Esophagus muscularis mucosa (tissue), 4 donors: ENCODE data around the gene ABCC3. TPM values are rescaled to one million over a fixed set of nuclear protein-coding genes. Genes with fewer than 3 reads are reported as not detected.

Source experiments
- DNase-seq: peaks from one replicate; pipeline ENCODE4 v3.0.0-alpha.2; 2017; ENCODE audit errors: extremely low spot score
- H3K27ac ChIP-seq, 4 donors: fragments of 200-600 bp; sonication (generic); replicated peaks in 1 of 4; 1 replicate in 3 of 4; 2 replicates in 1 of 4; pipeline ENCODE4 v1.5.1; 2016 to 2019; ENCODE audit warnings: mild to moderate bottlenecking in 1 of 4
- H3K27me3 ChIP-seq, 4 donors: fragments of 200-600 bp; sonication (generic); one replicate each; pipeline versions ENCODE4 v1.5.1 to v1.6.0; 2016 to 2019
- H3K36me3 ChIP-seq, 4 donors: fragments of 200-600 bp; sonication (generic); one replicate each; pipeline ENCODE4 v1.5.1; 2016 to 2019
- H3K4me1 ChIP-seq, 4 donors: fragments of 200-600 bp; sonication (generic); one replicate each; pipeline ENCODE4 v1.5.1; 2016 to 2019
- H3K4me3 ChIP-seq, 4 donors: fragments of 200-600 bp; sonication (generic); 1 replicate in 2 of 4; 2 replicates in 2 of 4; pipeline ENCODE4 v1.5.1; 2016 to 2019; ENCODE audit warnings: mild to moderate bottlenecking in 4 of 4, moderate library complexity in 1 of 4
- H3K9me3 ChIP-seq, 4 donors: fragments of 200-600 bp; sonication (generic); 1 replicate in 3 of 4; 2 replicates in 1 of 4; pipeline ENCODE4 v1.5.1; 2016 to 2019
- CTCF ChIP-seq, 3 experiments: fragments of 200-600 bp in 2 of 3; fragments of 450-650 bp in 1 of 3; sonication (generic) in 2 of 3; IDR thresholded peaks; one replicate each; pipeline ENCODE4 v1.5.1; 2017 to 2019; ENCODE audit warnings: antibody characterized with exemption in 3 of 3, mild to moderate bottlenecking in 2 of 3, moderate library complexity in 1 of 3
- EP300 ChIP-seq: sonication (generic); formaldehyde crosslinking; IDR thresholded peaks from one replicate; pipeline ENCODE4 v1.6.1; 2017; ENCODE audit warnings: antibody characterized with exemption
- POLR2A ChIP-seq: fragments of 450-650 bp; IDR thresholded peaks from one replicate; pipeline ENCODE4 v1.6.1; 2017; ENCODE audit warnings: antibody characterized with exemption, moderate library complexity, mild to moderate bottlenecking, low read depth
- POLR2AphosphoS5 ChIP-seq, 2 donors: sonication (generic); formaldehyde crosslinking; IDR thresholded peaks; one replicate each; pipeline ENCODE4 v1.6.1; 2017; ENCODE audit warnings: antibody characterized with exemption in 2 of 2
- WGBS: methylation state at CpG from one replicate; pipeline ENCODE4 v1.1.5; 2018; 5-methylcytosine and 5-hydroxymethylcytosine counted together
- intact Hi-C: fragments of 100-400 bp; cut with DNase I; formaldehyde crosslinking; loops from one replicate; pipeline ENCODE4 v1.15.1; 2023
- total RNA-seq, 4 donors: library from RNA; depleted of rRNA; stranded (reverse); fragments of >200 nt; gene quantifications; one replicate each; pipeline versions ENCODE4 v1.1.0 to v1.2.1, GENCODE V29; 2016

The ABCC3 gene
- total RNA-seq, 4 donors from 2014 or later, result 0.50 to 2.9 (median 1.9) TPM

GRCh38 chr17:50660887-50661345 lies 26.2 kb downstream of the ABCC3 start:
- no peaks in the 10 kb centered on the region for H3K27me3 ChIP-seq
- peak overlapping the region; percentile 36 to 51 (median 42) for H3K27ac ChIP-seq
- H3K4me1 ChIP-seq, result peaks cover 35 to 44% (median 40%) of the 10 kb centered on the region in 4 donors
- H3K9me3 ChIP-seq, result no peaks in the 10 kb centered on the region
- no peak overlapping the region for H3K4me3 ChIP-seq
- no peak for TF ChIP-seq EP300
- no peak for TF ChIP-seq CTCF (IDR thresholded peaks at IDR 0.05)
- TF ChIP-seq POLR2AphosphoS5 (IDR thresholded peaks at IDR 0.05), result no peak
- no peak for TF ChIP-seq POLR2A
- WGBS, result 80% methylated on average over 10 of the region's 10 CpGs
- no peak for DNase-seq
- H3K36me3 ChIP-seq, result no peaks in the 10 kb centered on the region
- intact Hi-C loops, result no loop called here

GRCh38 chr17:50661348-50661747 lies 26.7 kb downstream of the ABCC3 start:
- Histone ChIP-seq H3K27ac (peak overlapping the region; percentile 36 to 51 (median 40)), H3K36me3 (no peaks in the 10 kb centered on the region), H3K27me3 (no peaks in the 10 kb centered on the region), H3K4me1 (peaks cover 35 to 44% (median 40%) of the 10 kb centered on the region in 4 donors), H3K9me3 (no peaks in the 10 kb centered on the region), H3K4me3 (no peak overlapping the region)
- no peak for DNase-seq
- intact Hi-C loops, result no loop called here
- TF ChIP-seq EP300 (no peak), CTCF (IDR thresholded peaks at IDR 0.05) (no peak), POLR2A (no peak), POLR2AphosphoS5 (IDR thresholded peaks at IDR 0.05) (no peak)
- WGBS, result 84% methylated on average over 5 of the region's 5 CpGs

- Histone ChIP-seq H3K4me1 (peaks cover 35 to 44% (median 40%) of the 10 kb centered on the region in 4 donors), H3K27me3 (no peaks in the 10 kb centered on the region), H3K27ac (peak overlapping the region; percentile 36 to 51 (median 40)), H3K9me3 (no peaks in the 10 kb centered on the region), H3K4me3 (no peak overlapping the region), H3K36me3 (no peaks in the 10 kb centered on the region)
- whole genome bisulfite sequencing, result 60% methylated on average over 9 of the region's 9 CpGs
- TF ChIP-seq EP300, result no peak
- TF ChIP-seq POLR2A, result no peak
- peak; percentile 71 to 74 for TF ChIP-seq POLR2AphosphoS5 (IDR thresholded peaks at IDR 0.05)
- no peak for TF ChIP-seq CTCF (IDR thresholded peaks at IDR 0.05)
- intact Hi-C loops, result no loop called here
- no peak for DNase-seq
These were observed 27.2 kb downstream of the ABCC3 start for GRCh38 chr17:50661795-50662391.

GRCh38 chr17:50662632-50663225 lies 28.0 kb downstream of the ABCC3 start:
- H3K27me3 ChIP-seq, result no peaks in the 10 kb centered on the region
- H3K4me1 ChIP-seq, result peaks cover 35 to 44% (median 40%) of the 10 kb centered on the region in 4 donors
- no peaks in the 10 kb centered on the region for H3K36me3 ChIP-seq
- 95% methylated on average over 9 of the region's 9 CpGs for whole genome bisulfite sequencing
- TF ChIP-seq CTCF (IDR thresholded peaks at IDR 0.05) (no peak), EP300 (no peak), POLR2AphosphoS5 (IDR thresholded peaks at IDR 0.05) (no peak), POLR2A (no peak)
- DNase-seq, result no peak
- no peak overlapping the region for H3K27ac ChIP-seq
- no peak overlapping the region for H3K4me3 ChIP-seq
- intact Hi-C loops, result no loop called here
- no peaks in the 10 kb centered on the region for H3K9me3 ChIP-seq
